ENCODE results near the gene SGMS1.

DNA sequence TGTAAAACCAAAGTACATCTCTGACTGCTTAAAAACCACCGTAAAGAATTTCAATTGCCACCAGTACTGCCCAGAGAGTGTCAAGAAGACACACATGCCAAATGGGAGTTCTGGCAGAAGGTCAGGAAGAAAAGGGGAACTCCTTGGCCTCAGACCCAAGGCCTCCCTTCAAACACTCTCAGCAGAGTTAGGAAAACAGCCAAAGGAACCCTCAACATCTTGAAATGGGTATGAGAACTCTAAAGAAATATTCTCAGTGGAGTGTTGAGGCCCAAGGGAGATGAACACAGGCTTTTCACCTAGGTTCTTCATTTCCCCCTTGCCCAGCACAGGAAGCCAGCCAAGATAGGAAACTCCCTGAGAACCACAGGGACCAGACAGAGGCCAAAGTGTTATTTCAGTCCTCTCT, 276.4 kb downstream of the SGMS1 start:
- no peak for TF ChIP-seq CTCF (IDR thresholded peaks at IDR 0.05 in 8 of 11, conservative IDR thresholded peaks at IDR 0.05 in 3 of 11)
- no peak for TF ChIP-seq POLR2A (IDR thresholded peaks at IDR 0.05)
- no peak for TF ChIP-seq POLR2AphosphoS5 (IDR thresholded peaks at IDR 0.05)
